Erythroblast (primary cell): ENCODE results near the gene KRTAP10-8.
"Not testable (repeated sequence)": the region's sequence is repeated elsewhere in the genome, so short reads cannot be mapped to it uniquely, and the experiment has no call there.

Experiments
- DNase-seq, 2 experiments: peaks; one replicate each; lab custom pipeline; 2025; lab: John Stamatoyannopoulos, UW
- GATA1 ChIP-seq: IDR thresholded peaks from 2 replicates; pipeline ENCODE4 v1.6.1; 2011; ENCODE audit warnings: low read depth, mild to moderate bottlenecking, control low read depth, low read length, moderate library complexity
- POLR2A ChIP-seq: IDR thresholded peaks from 2 replicates; pipeline ENCODE4 v1.6.1; 2011; ENCODE audit warnings: mild to moderate bottlenecking, low read length

Gene KRTAP10-8

DNA sequence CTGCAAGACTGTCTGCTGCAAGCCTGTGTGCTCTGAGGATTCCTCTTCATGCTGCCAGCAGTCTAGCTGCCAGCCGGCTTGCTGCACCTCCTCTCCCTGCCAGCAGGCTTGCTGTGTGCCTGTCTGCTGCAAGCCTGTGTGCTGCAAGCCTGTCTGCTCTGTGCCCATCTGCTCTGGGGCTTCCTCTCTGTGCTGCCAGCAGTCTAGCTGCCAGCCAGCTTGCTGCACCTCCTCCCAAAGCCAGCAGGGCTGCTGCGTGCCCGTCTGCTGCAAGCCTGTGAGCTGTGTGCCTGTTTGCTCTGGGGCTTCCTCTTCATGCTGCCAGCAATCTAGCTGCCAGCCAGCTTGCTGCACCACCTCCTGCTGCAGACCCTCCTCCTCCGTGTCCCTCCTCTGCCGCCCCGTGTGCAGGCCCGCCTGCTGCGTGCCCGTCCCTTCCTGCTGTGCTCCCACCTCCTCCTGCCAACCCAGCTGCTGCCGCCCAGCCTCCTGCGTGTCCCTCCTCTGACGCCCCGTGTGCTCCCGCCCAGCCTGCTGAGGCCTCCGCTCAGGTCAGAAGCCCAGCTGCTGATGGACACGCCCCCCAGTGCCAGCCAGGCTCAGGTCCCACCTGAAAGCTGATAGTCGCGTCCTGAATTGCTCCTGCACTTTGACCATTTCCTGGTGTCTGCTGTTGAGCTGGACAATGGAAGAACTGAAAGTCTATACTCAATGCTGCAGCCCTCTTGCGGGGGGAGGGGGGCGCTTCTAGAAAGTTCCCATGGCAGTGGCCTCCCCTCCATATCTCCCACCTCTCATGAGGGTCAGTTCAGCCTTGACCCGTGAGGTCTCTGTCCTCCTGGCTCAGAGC lies 37.2 kb upstream of the KRTAP10-8 start:
- TF ChIP-seq GATA1 = no peak
- TF ChIP-seq POLR2A = no peak
- DNase-seq = no peak

- no peak for TF ChIP-seq POLR2A
- TF ChIP-seq GATA1 = no peak
- no peak for DNase-seq
Observed at GRCh38 chr21:44575307-44576024, 36.4 kb upstream of the KRTAP10-8 start.

GRCh38 chr21:44576025-44576420 lies 35.9 kb upstream of the KRTAP10-8 start:
- TF ChIP-seq GATA1 (no peak), POLR2A (no peak)
- no peak for DNase-seq

DNA sequence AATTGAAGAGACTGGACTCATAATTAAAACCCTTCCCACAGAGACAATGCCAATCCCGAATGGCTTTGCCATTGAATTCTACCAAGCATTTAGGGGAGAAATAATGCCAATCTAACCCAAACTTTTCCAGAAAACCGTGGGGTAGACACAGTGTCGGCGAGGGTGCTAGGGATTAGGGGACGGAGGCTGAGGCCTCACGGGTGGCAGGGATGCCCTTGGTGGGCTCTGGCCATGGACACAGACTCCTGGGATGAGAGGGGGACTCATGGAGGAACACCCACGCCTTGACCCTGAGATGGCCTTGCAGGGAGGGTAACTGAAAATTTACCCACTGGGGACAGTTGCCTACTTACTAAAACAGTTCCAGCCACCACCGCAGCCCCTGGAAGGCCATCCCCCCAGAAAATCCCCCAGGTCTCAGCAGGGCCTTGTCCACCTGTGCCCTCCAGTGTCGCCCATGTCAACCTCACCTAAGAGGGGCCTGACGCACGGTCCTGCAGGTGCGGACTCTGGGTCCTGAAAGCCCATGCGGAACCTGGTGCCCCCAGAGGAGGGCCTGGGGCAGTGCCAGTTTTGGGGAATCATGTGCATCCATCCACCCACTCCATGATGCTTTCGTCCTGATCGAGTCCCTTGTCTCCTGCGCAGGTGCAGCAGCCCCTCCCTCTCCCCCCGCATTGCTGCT lies 33.4 kb upstream of the KRTAP10-8 start:
- TF ChIP-seq GATA1 (no peak), POLR2A (no peak)
- DNase-seq = no peak

GRCh38 chr21:44579056-44579832 lies 32.6 kb upstream of the KRTAP10-8 start:
- TF ChIP-seq GATA1 = no peak
- no peak for TF ChIP-seq POLR2A
- DNase-seq = no peak

GRCh38 chr21:44579833-44580144 lies 32.1 kb upstream of the KRTAP10-8 start:
- TF ChIP-seq GATA1 (no peak), POLR2A (no peak)
- DNase-seq = no peak

DNA sequence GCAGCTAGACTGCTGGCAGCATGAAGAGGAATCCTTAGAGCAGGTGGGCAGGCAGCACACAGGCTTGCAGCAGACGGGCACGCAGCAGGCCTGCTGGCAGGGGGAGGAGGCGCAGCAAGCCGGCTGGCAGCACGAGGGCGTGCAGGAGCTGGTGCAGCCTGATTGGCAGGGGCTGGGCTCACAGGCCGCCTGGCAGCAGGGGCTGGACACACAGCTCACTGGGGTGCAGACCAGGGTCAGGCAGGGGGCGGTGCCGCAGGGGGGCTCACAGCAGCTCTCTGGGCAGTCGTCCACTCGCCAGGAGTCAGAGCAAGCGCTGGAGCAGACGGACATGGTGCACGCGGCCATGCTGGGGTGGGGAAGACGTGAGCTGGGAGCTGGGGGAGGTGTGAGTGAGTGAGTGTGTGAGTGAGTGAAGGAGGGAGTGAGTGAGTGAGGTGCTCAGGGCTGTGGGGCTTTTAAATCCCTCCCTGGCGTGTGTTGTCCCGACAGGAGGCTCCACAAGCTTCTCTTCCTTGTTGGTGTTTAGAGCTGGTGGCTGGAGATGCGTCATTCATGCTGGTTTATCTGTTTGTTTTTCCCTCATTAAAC lies 31.6 kb upstream of the KRTAP10-8 start, which contains the start of gene KRTAP10-5:
KRTAP10-5 (minus strand) TSS at position 374 of the 591 bp plus-strand sequence; CDS start at position 348, 26 bp downstream.
- DNase-seq = not testable (repeated sequence)

- TF ChIP-seq POLR2A (no peak), GATA1 (no peak)
- no peak for DNase-seq
Observed at GRCh38 chr21:44581158-44581557, 30.7 kb upstream of the KRTAP10-8 start.

DNA sequence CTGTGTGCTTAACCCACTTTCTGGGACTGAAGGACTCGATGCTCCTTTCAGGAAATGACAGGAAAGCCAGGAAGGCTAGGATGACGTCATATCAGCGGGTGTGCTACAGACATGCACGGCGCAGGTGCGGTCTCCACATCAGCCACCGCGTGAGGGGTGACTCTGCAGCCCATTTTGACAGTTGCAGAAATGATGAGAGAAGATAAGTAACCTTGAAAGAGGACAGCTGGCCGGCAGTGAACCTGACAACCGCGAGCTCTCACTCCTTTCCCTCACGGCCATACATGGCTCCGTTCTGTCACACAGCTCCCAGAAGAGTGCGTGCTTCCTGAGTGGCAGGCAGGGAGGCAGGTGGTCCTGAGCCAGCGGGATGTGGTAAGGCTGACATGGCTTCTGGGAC lies 29.8 kb upstream of the KRTAP10-8 start:
- TF ChIP-seq POLR2A = no peak
- TF ChIP-seq GATA1 = no peak

GRCh38 chr21:44583089-44583799 lies 28.6 kb upstream of the KRTAP10-8 start:
- no peak for DNase-seq
- no peak for TF ChIP-seq GATA1
- TF ChIP-seq POLR2A = no peak

More for the DNA sequence above, 29.8 kb upstream of the KRTAP10-8 start:
- no peak for DNase-seq

DNA sequence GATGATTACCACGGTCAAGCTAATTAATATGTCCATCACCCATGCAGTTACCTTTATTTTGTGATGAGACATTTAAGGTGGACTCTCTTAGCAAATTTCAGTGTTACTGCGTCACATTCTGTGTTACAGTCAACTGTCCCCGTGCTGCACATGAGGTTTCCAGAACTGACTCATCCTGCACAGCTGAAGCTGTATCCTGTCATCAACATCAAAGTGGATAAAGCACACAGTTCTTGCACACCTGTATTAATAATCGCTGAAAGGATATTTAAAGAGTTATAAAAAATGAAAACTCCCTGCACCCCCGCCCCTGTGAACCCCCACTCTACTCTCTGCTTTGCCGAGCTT lies 28.1 kb upstream of the KRTAP10-8 start:
- DNase-seq = no peak
- TF ChIP-seq POLR2A (no peak), GATA1 (no peak)

GRCh38 chr21:44585892-44586291 lies 26.0 kb upstream of the KRTAP10-8 start:
- TF ChIP-seq GATA1 (no peak), POLR2A (no peak)
- DNase-seq = no peak
